ENCODE data around the gene CIITA. TPM values are rescaled to one million over a fixed set of nuclear protein-coding genes. Genes with fewer than 3 reads are reported as not detected.

Gene CIITA
- total and polyA plus RNA-seq, 9 of the 15 experiments (the other 6 are each of a cell fraction or from before 2014, with no cell fraction given) = 0.01 to 0.20 (median 0.11) TPM; not detected in 4

- TF ChIP-seq PKNOX1 (IDR thresholded peaks at IDR 0.05) = peak; percentile 47; the same call in 1 of the 2 replicates
- TF ChIP-seq KLF10 (CRISPR knock-in tag; IDR thresholded peaks at IDR 0.05) = no peak
- TF ChIP-seq MAFF (IDR thresholded peaks at IDR 0.05; ENCODE audit: low read length) = no peak
- TF ChIP-seq MLLT1 (IDR thresholded peaks at IDR 0.05) = peak in 1 of 2 experiments; percentile 89; a peak in 2 of 4 replicates
- no peak for TF ChIP-seq ZNF76 (CRISPR knock-in tag; IDR thresholded peaks at IDR 0.05; ENCODE audit: borderline replicate concordance)
- TF ChIP-seq HLTF (IDR thresholded peaks at IDR 0.05) = 0 out of 2 replicates have a peak, but pooled peaks have one; percentile 24
- 0 out of 4 replicates have a peak, but pooled peaks of 1 of the 2 experiments have one; percentile 27 for TF ChIP-seq TEAD1 (CRISPR knock-in tag; IDR thresholded peaks at IDR 0.05)
- no peak for TF ChIP-seq SMAD1 (IDR thresholded peaks at IDR 0.05; ENCODE audit: low read depth, low read length, partially characterized antibody)
- 0 out of 2 replicates have a peak, but pooled peaks have one; percentile 48 for TF ChIP-seq MYC (IDR thresholded peaks at IDR 0.05; ENCODE audit: low read depth, low read length)
- TF ChIP-seq MYC (CRISPR knock-in tag; IDR thresholded peaks at IDR 0.05; ENCODE audit: borderline replicate concordance, low read depth) = no peak
- no peak for TF ChIP-seq MEF2A (IDR thresholded peaks at IDR 0.05; ENCODE audit: control insufficient read depth, low read depth, low read length)
- 0 out of 2 replicates have a peak, but pooled peaks have one; percentile 37 for TF ChIP-seq ZHX1 (conservative IDR thresholded peaks at IDR 0.05; ENCODE audit: low read length)
- TF ChIP-seq CBFB (CRISPR knock-in tag; IDR thresholded peaks at IDR 0.05) = peak; percentile 92
- TF ChIP-seq MIER1 (IDR thresholded peaks at IDR 0.05; ENCODE audit: low read depth) = no peak
Observed at GRCh38 chr16:10964039-10964890, 87.3 kb downstream of the CIITA start (continued).
